ENCODE results near the gene TGFA. TPM values are rescaled to one million over a fixed set of nuclear protein-coding genes. Genes with fewer than 3 reads are reported as not detected.
A peak's percentile ranks its signal among the peaks of the same experiment; 100 is the strongest.

The TGFA gene
- polyA plus RNA-seq, 2 of the 4 experiments (the other 2 are of a cell fraction) = 3.5 to 5.3 TPM

GRCh38 chr2:70523996-70524965 is 29.3 kb downstream of the TGFA start:
- ChIA-PET CTCF (interaction anchor here (0.6 to 1.7 kb wide), 8 partner anchors 27 to 220 kb away, joined by 3 to 8 read pairs (median 3); no protein-coding TSS in a partner anchor), POLR2A (no interaction called here)
- H3K27ac ChIP-seq = peak overlapping the region; percentile 80 to 92

GRCh38 chr2:70523672-70523995 is 30.0 kb downstream of the TGFA start:
- Histone ChIP-seq H3K4me2 (peak overlapping the region; percentile 89), H3K27ac (peak overlapping the region; percentile 80 to 92), H3K4me3 (no peak overlapping the region), H3K4me1 (peaks cover 53% of the 10 kb centered on the region), H3K9me3 (no peaks in the 10 kb centered on the region)
- ATAC-seq (no peak), FAIRE-seq (no peak), DNase-seq (ENCODE audit: low read depth in 1 of 2, low spot score in 1 of 2) (no peak)
- ChIA-PET CTCF (interaction anchor here (1.5 to 1.6 kb wide), 2 partner anchors 181 to 220 kb away, joined by 7 to 8 read pairs; no protein-coding TSS in a partner anchor), POLR2A (no interaction called here)
- TF ChIP-seq PHF8 (IDR thresholded peaks at IDR 0.05; ENCODE audit: borderline replicate concordance, low read depth) (no peak), ZSCAN20 (CRISPR knock-in tag; IDR thresholded peaks at IDR 0.05) (no peak), USF2 (IDR thresholded peaks at IDR 0.05) (no peak), RNF2 (IDR thresholded peaks at IDR 0.05; ENCODE audit: borderline replicate concordance, low read depth) (no peak), JUN (IDR thresholded peaks at IDR 0.05) (no peak), HES2 (IDR thresholded peaks at IDR 0.05) (no peak), NFE2L2 (conservative IDR thresholded peaks at IDR 0.05; ENCODE audit: low read length) (no peak), KDM5A (IDR thresholded peaks at IDR 0.05) (no peak), HOXB5 (CRISPR knock-in tag; IDR thresholded peaks at IDR 0.05) (no peak), HMGXB4 (CRISPR knock-in tag; IDR thresholded peaks at IDR 0.05; ENCODE audit: borderline replicate concordance) (no peak), TP53 (CRISPR knock-in tag; IDR thresholded peaks at IDR 0.05) (no peak), CHD2 (IDR thresholded peaks at IDR 0.05; ENCODE audit: low read length, partially characterized antibody) (no peak), ELK1 (IDR thresholded peaks at IDR 0.05; ENCODE audit: low read depth, low read length) (no peak), CBX2 (IDR thresholded peaks at IDR 0.05; ENCODE audit: borderline replicate concordance, low read depth) (no peak), HEYL (CRISPR knock-in tag; IDR thresholded peaks at IDR 0.05) (no peak), ZC3H11A (IDR thresholded peaks at IDR 0.05) (no peak)

More at GRCh38 chr2:70523996-70524965, 29.3 kb downstream of the TGFA start:
- H3K4me2 ChIP-seq = peak overlapping the region; percentile 89
- peaks cover 54% of the 10 kb centered on the region for H3K4me1 ChIP-seq
- ATAC-seq (peak; percentile 86 to 92), FAIRE-seq (no peak), DNase-seq (ENCODE audit: low read depth in 1 of 2, low spot score in 1 of 2) (peak; percentile 76 to 88)
- 0 out of 3 replicates have a peak overlapping the region, but pooled peaks have one; percentile 13 for H3K4me3 ChIP-seq
- TF ChIP-seq BCL3 (IDR thresholded peaks at IDR 0.05) (no peak), CEBPB (IDR thresholded peaks at IDR 0.05) (peak in 1 of 2 experiments; percentile 22; a peak in 1 of 4 replicates), FOSL2 (IDR thresholded peaks at IDR 0.05) (no peak), FOSL2 (CRISPR knock-in tag; IDR thresholded peaks at IDR 0.05) (peak; percentile 63), EP300 (IDR thresholded peaks at IDR 0.05) (peak in 1 of 2 experiments; percentile 46; a peak in 2 of 5 replicates), KDM5A (IDR thresholded peaks at IDR 0.05) (no peak), SMC3 (IDR thresholded peaks at IDR 0.05) (peak; percentile 8; the same call in 1 of the 3 replicates), ATOH8 (CRISPR knock-in tag; IDR thresholded peaks at IDR 0.05; ENCODE audit: low read depth) (0 out of 2 replicates have a peak, but pooled peaks have one; percentile 19), JUNB (IDR thresholded peaks at IDR 0.05) (0 out of 2 replicates have a peak, but pooled peaks have one; percentile 11), EHMT2 (IDR thresholded peaks at IDR 0.05; ENCODE audit: low read depth) (no peak), MAFK (IDR thresholded peaks at IDR 0.05; ENCODE audit: partially characterized antibody) (peak; percentile 29), POLR2AphosphoS2 (conservative IDR thresholded peaks at IDR 0.05; ENCODE audit: low read length) (no peak), MAX (IDR thresholded peaks at IDR 0.05) (peak; percentile 60), GATA3 (IDR thresholded peaks at IDR 0.05; ENCODE audit: borderline replicate concordance) (peak; percentile 53; the same call in 1 of the 2 replicates)
- H3K9me3 ChIP-seq = no peaks in the 10 kb centered on the region
- 20% methylated on average over 14 of the region's 14 CpGs for WGBS (ENCODE audit: missing lambda C conversion rate)
